ENCODE data around the gene BMP8B. TPM values are rescaled to one million over a fixed set of nuclear protein-coding genes. Genes with fewer than 3 reads are reported as not detected.

Gene BMP8B

GRCh38 chr1:39711966-39712340, 76.7 kb downstream of the BMP8B start:
- H3K4me2 ChIP-seq (ENCODE audit: low read length, poor library complexity, severe bottlenecking) = no peak overlapping the region
- H3K27me3 ChIP-seq (ENCODE audit: control insufficient read depth in 1 of 2, insufficient read depth in 1 of 2, low read length in 2 of 2) = peaks cover 49 to 86% of the 10 kb centered on the region in 2 experiments
- WGBS = 54% methylated on average over 5 of the region's 6 CpGs
- no peak overlapping the region for H3K27ac ChIP-seq (ENCODE audit: low read length, poor library complexity, severe bottlenecking)
- no peak overlapping the region for H2BK5ac ChIP-seq (ENCODE audit: low read depth, low read length, poor library complexity, severe bottlenecking)
- no peaks in the 10 kb centered on the region for H3K36me3 ChIP-seq (ENCODE audit: control insufficient read depth in 1 of 2, insufficient read depth in 2 of 2, low read depth in 1 of 2, low read length in 2 of 2)
- H2BK15ac ChIP-seq (ENCODE audit: low read depth, poor library complexity, severe bottlenecking) = no peak overlapping the region
- no peak for DNase-seq
- H3K4ac ChIP-seq (ENCODE audit: low read depth in 1 of 2, low read length in 2 of 2) = no peak overlapping the region
- H2AK5ac ChIP-seq (ENCODE audit: low read length, severe bottlenecking) = no peak overlapping the region
- H2AFZ ChIP-seq (ENCODE audit: low read depth, low read length) = no peak overlapping the region
- no peak overlapping the region for H3K14ac ChIP-seq (ENCODE audit: low read length in 2 of 2)
- no peak overlapping the region for H4K8ac ChIP-seq (ENCODE audit: low read length)
- H3K9ac ChIP-seq (ENCODE audit: low read length) = no peak overlapping the region
- no peaks in the 10 kb centered on the region for H3K9me3 ChIP-seq (ENCODE audit: control insufficient read depth, low read length)
- H3K18ac ChIP-seq (ENCODE audit: low read depth in 1 of 2, low read length in 2 of 2) = no peak overlapping the region
- no peaks in the 10 kb centered on the region for H3K79me1 ChIP-seq (replicated peaks; ENCODE audit: low read length, poor library complexity, severe bottlenecking)
- H4K91ac ChIP-seq (ENCODE audit: low read length) = no peak overlapping the region
- H3K4me3 ChIP-seq (ENCODE audit: insufficient read depth in 1 of 2, low read depth in 1 of 2, low read length in 2 of 2) = no peak overlapping the region
- no peak overlapping the region for H3K23ac ChIP-seq (ENCODE audit: low read length in 2 of 2)
- no peak overlapping the region for H2BK120ac ChIP-seq (ENCODE audit: low read depth, low read length)
- H3K4me1 ChIP-seq (ENCODE audit: control insufficient read depth, insufficient read depth, low read depth, low read length) = no peaks in the 10 kb centered on the region
- H2BK12ac ChIP-seq (ENCODE audit: low read length in 2 of 2) = no peak overlapping the region

GRCh38 chr1:39711104-39711965, 77.3 kb downstream of the BMP8B start:
- Histone ChIP-seq H3K79me1 (replicated peaks; ENCODE audit: low read length, poor library complexity, severe bottlenecking) (no peaks in the 10 kb centered on the region), H3K27me3 (ENCODE audit: control insufficient read depth in 1 of 2, insufficient read depth in 1 of 2, low read length in 2 of 2) (peaks cover 48 to 86% of the 10 kb centered on the region in 2 experiments), H3K36me3 (ENCODE audit: control insufficient read depth in 1 of 2, insufficient read depth in 2 of 2, low read depth in 1 of 2, low read length in 2 of 2) (no peaks in the 10 kb centered on the region), H2BK12ac (ENCODE audit: low read length in 2 of 2) (no peak overlapping the region), H4K8ac (ENCODE audit: low read length) (no peak overlapping the region), H3K23ac (ENCODE audit: low read length in 2 of 2) (no peak overlapping the region), H4K91ac (ENCODE audit: low read length) (no peak overlapping the region), H3K18ac (ENCODE audit: low read depth in 1 of 2, low read length in 2 of 2) (no peak overlapping the region), H2BK5ac (ENCODE audit: low read depth, low read length, poor library complexity, severe bottlenecking) (no peak overlapping the region), H3K4me1 (ENCODE audit: control insufficient read depth, insufficient read depth, low read depth, low read length) (no peaks in the 10 kb centered on the region), H2BK15ac (ENCODE audit: low read depth, poor library complexity, severe bottlenecking) (no peak overlapping the region), H3K4ac (ENCODE audit: low read depth in 1 of 2, low read length in 2 of 2) (no peak overlapping the region), H2AFZ (ENCODE audit: low read depth, low read length) (no peak overlapping the region), H3K9me3 (ENCODE audit: control insufficient read depth, low read length) (no peaks in the 10 kb centered on the region), H3K4me2 (ENCODE audit: low read length, poor library complexity, severe bottlenecking) (no peak overlapping the region), H3K9ac (ENCODE audit: low read length) (no peak overlapping the region), H3K14ac (ENCODE audit: low read length in 2 of 2) (no peak overlapping the region), H3K27ac (ENCODE audit: low read length, poor library complexity, severe bottlenecking) (no peak overlapping the region), H2BK120ac (ENCODE audit: low read depth, low read length) (no peak overlapping the region), H2AK5ac (ENCODE audit: low read length, severe bottlenecking) (no peak overlapping the region), H3K4me3 (ENCODE audit: insufficient read depth in 1 of 2, low read depth in 1 of 2, low read length in 2 of 2) (no peak overlapping the region)
- 55% methylated on average over 12 of the region's 12 CpGs for WGBS
- DNase-seq = no peak

- Histone ChIP-seq H3K4me2 (ENCODE audit: low read length, poor library complexity, severe bottlenecking) (no peak overlapping the region), H2AFZ (ENCODE audit: low read depth, low read length) (no peak overlapping the region), H3K4me1 (ENCODE audit: control insufficient read depth, insufficient read depth, low read depth, low read length) (no peaks in the 10 kb centered on the region), H3K9ac (ENCODE audit: low read length) (no peak overlapping the region), H3K4ac (ENCODE audit: low read depth in 1 of 2, low read length in 2 of 2) (no peak overlapping the region), H3K23ac (ENCODE audit: low read length in 2 of 2) (no peak overlapping the region), H3K27ac (ENCODE audit: low read length, poor library complexity, severe bottlenecking) (no peak overlapping the region), H3K27me3 (ENCODE audit: control insufficient read depth in 1 of 2, insufficient read depth in 1 of 2, low read length in 2 of 2) (peaks cover 45 to 69% of the 10 kb centered on the region in 2 experiments), H4K91ac (ENCODE audit: low read length) (no peak overlapping the region), H3K36me3 (ENCODE audit: control insufficient read depth in 1 of 2, insufficient read depth in 2 of 2, low read depth in 1 of 2, low read length in 2 of 2) (no peaks in the 10 kb centered on the region), H3K18ac (ENCODE audit: low read depth in 1 of 2, low read length in 2 of 2) (no peak overlapping the region), H4K8ac (ENCODE audit: low read length) (no peak overlapping the region), H2BK5ac (ENCODE audit: low read depth, low read length, poor library complexity, severe bottlenecking) (no peak overlapping the region), H2BK12ac (ENCODE audit: low read length in 2 of 2) (no peak overlapping the region), H3K79me1 (replicated peaks; ENCODE audit: low read length, poor library complexity, severe bottlenecking) (no peaks in the 10 kb centered on the region), H2AK5ac (ENCODE audit: low read length, severe bottlenecking) (no peak overlapping the region), H3K4me3 (ENCODE audit: insufficient read depth in 1 of 2, low read depth in 1 of 2, low read length in 2 of 2) (no peak overlapping the region), H3K9me3 (ENCODE audit: control insufficient read depth, low read length) (no peaks in the 10 kb centered on the region), H3K14ac (ENCODE audit: low read length in 2 of 2) (no peak overlapping the region), H2BK15ac (ENCODE audit: low read depth, poor library complexity, severe bottlenecking) (no peak overlapping the region), H2BK120ac (ENCODE audit: low read depth, low read length) (no peak overlapping the region)
- no CpG with 5 or more reads among the region's 4 CpGs for WGBS
- no peak for DNase-seq
Measured at GRCh38 chr1:39707506-39707905, 81.2 kb downstream of the BMP8B start.

Small RNAs within 50 kb of the gene (small RNA-seq; reads per million reads assigned to genes)
- gene AL033527.1 (ENCODE audit: low read depth) (not detected), gene RNU7-121P (ENCODE audit: low read depth) (not detected)
